Ascending aorta (tissue), 2 donors: ENCODE results near the gene AKAP13. TPM values are rescaled to one million over a fixed set of nuclear protein-coding genes. Genes with fewer than 3 reads are reported as not detected.

Experiments used
- DNase-seq, 2 donors: peaks; one replicate each; pipeline ENCODE4 v3.0.0-alpha.2; 2019; ENCODE audit warnings: low spot score in 2 of 2
- H3K27ac ChIP-seq, 2 donors: fragments of 200-600 bp; sonication (generic); one replicate each; pipeline ENCODE4 v1.5.1; 2016 to 2017; ENCODE audit warnings: mild to moderate bottlenecking in 1 of 2
- H3K27me3 ChIP-seq: fragments of 200-600 bp; sonication (generic); one replicate; pipeline ENCODE4 v1.5.1; 2017
- H3K36me3 ChIP-seq, 2 donors: fragments of 200-600 bp; sonication (generic); one replicate each; pipeline ENCODE4 v1.5.1; 2016
- H3K4me1 ChIP-seq, 2 donors: fragments of 200-600 bp; sonication (generic); one replicate each; pipeline ENCODE4 v1.5.1; 2016 to 2017; ENCODE audit warnings: mild to moderate bottlenecking in 1 of 2
- H3K4me3 ChIP-seq, 2 donors: fragments of 200-600 bp; sonication (generic); one replicate each; pipeline ENCODE4 v1.5.1; 2016 to 2017; ENCODE audit warnings: mild to moderate bottlenecking in 1 of 2
- H3K9me3 ChIP-seq, 2 donors: fragments of 200-600 bp; sonication (generic); one replicate each; pipeline ENCODE4 v1.5.1; 2016
- CTCF ChIP-seq, 3 experiments: fragments of 200-600 bp in 2 of 3; fragments of 450-650 bp in 1 of 3; sonication (generic) in 2 of 3; IDR thresholded peaks; one replicate each; pipeline ENCODE4 v1.5.1; 2016 to 2019; ENCODE audit warnings: antibody characterized with exemption in 3 of 3, mild to moderate bottlenecking in 1 of 3, moderate library complexity in 1 of 3
- intact Hi-C: fragments of 100-400 bp; cut with DNase I; formaldehyde crosslinking; loops from one replicate; pipeline ENCODE4 v1.15.1; 2023
- total RNA-seq: library from RNA; depleted of rRNA; stranded (reverse); fragments of >200 nt; gene quantifications from one replicate; pipeline ENCODE4 v1.1.0, GENCODE V29; 2016

AKAP13 gene
- total RNA-seq, 1 donor from 2014 or later = 74.3 TPM

GRCh38 chr15:85452436-85452835 lies 72.0 kb downstream of the AKAP13 start:
- Histone ChIP-seq H3K9me3 (peaks cover 8 to 28% of the 10 kb centered on the region in 2 donors), H3K27me3 (no peaks in the 10 kb centered on the region), H3K27ac (no peak overlapping the region), H3K4me1 (no peaks in the 10 kb centered on the region), H3K4me3 (no peak overlapping the region), H3K36me3 (no peaks in the 10 kb centered on the region)
- intact Hi-C loops = no loop called here
- no peak for TF ChIP-seq CTCF (IDR thresholded peaks at IDR 0.05)
- DNase-seq = no peak

GRCh38 chr15:85453144-85453872 lies 72.9 kb downstream of the AKAP13 start:
- intact Hi-C loops = no loop called here
- H3K27ac ChIP-seq = no peak overlapping the region
- no peak for DNase-seq
- peaks cover 8 to 28% of the 10 kb centered on the region in 2 donors for H3K9me3 ChIP-seq
- no peak for TF ChIP-seq CTCF (IDR thresholded peaks at IDR 0.05)
- no peaks in the 10 kb centered on the region for H3K4me1 ChIP-seq
- no peaks in the 10 kb centered on the region for H3K27me3 ChIP-seq
- no peaks in the 10 kb centered on the region for H3K36me3 ChIP-seq
- no peak overlapping the region for H3K4me3 ChIP-seq

DNA sequence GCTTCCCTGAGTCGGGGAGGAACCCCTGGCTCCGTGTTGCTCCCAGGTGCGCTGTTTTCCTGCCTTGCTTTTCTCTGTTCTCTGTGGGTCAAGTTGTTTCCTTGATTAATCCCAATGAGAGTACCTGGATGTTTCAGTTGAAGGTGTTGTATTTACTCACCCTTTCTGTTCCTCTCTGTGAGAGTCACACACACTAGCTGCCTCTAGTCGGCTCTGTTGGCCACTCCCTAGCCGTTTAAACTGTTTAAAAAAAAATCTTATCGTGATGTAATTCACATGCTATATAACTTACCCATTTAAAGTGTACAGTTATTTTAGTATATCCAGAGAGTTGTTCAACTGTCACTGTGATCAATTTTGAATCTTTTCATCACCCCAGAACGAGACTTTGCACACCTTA lies 74.0 kb downstream of the AKAP13 start:
- intact Hi-C loops = no loop called here
- Histone ChIP-seq H3K27ac (no peak overlapping the region), H3K27me3 (no peaks in the 10 kb centered on the region), H3K4me1 (no peaks in the 10 kb centered on the region), H3K36me3 (no peaks in the 10 kb centered on the region), H3K4me3 (no peak overlapping the region), H3K9me3 (peaks cover 8 to 24% of the 10 kb centered on the region in 2 donors)
- no peak for TF ChIP-seq CTCF (IDR thresholded peaks at IDR 0.05)
- DNase-seq = no peak

- Histone ChIP-seq H3K9me3 (peaks cover 0 to 10% of the 10 kb centered on the region in 2 donors), H3K27ac (no peak overlapping the region), H3K36me3 (no peaks in the 10 kb centered on the region), H3K27me3 (no peaks in the 10 kb centered on the region), H3K4me1 (no peaks in the 10 kb centered on the region), H3K4me3 (no peak overlapping the region)
- no peak for TF ChIP-seq CTCF (IDR thresholded peaks at IDR 0.05)
- intact Hi-C loops = no loop called here
- DNase-seq = no peak
These were observed 75.5 kb downstream of the AKAP13 start for GRCh38 chr15:85455891-85456290.

GRCh38 chr15:85456798-85457197 lies 76.4 kb downstream of the AKAP13 start:
- TF ChIP-seq CTCF (IDR thresholded peaks at IDR 0.05) = no peak
- Histone ChIP-seq H3K36me3 (no peaks in the 10 kb centered on the region), H3K4me3 (no peak overlapping the region), H3K27me3 (no peaks in the 10 kb centered on the region), H3K27ac (no peak overlapping the region), H3K4me1 (no peaks in the 10 kb centered on the region), H3K9me3 (peaks cover 0 to under 1% of the 10 kb centered on the region in 2 donors)
- intact Hi-C loops = no loop called here
- DNase-seq = no peak
